HCT116 (cell line): ENCODE measurements around the gene LAMB4. TPM values are rescaled to one million over a fixed set of nuclear protein-coding genes. Genes with fewer than 3 reads are reported as not detected.

Experiments used
- ATAC-seq: fragments of 200-7000 bp; cut with Tn5 transposase; 2 replicates; pipeline ENCODE4 v1.9.1; 2020; ENCODE audit warnings: mild to moderate bottlenecking, moderate library complexity
- BruUV-seq: library from RNA; stranded (reverse); fragments of 400-500 nt; replicated peaks from 2 replicates; lab custom pipeline; 2021; lab: Mats Ljungman, UMichigan
- CTCF ChIA-PET: fragments of 300-600 bp; sonication (Branson Sonifier 250); formaldehyde crosslinking; loops from one replicate; lab custom pipeline; 2021; ENCODE audit warnings: antibody characterized with exemption; lab: Charles Lee
- POLR2A ChIA-PET: fragments of 300-600, 350-600 bp; sonication (Branson Sonifier 250); formaldehyde crosslinking; loops from one replicate; lab custom pipeline; 2021; ENCODE audit warnings: antibody characterized with exemption; lab: Charles Lee
- RAD21 ChIA-PET, 2 experiments: fragments of 300-600 bp; sonication (Branson Sonifier 250); formaldehyde crosslinking; loops; one replicate each; lab custom pipeline; 2023; ENCODE audit warnings: low total read pairs in 2 of 2; ENCODE audit not compliant: uncharacterized antibody in 2 of 2, unreplicated experiment in 2 of 2, low non-redundant PET in 1 of 2; lab: Charles Lee
- DNase-seq: peaks from one replicate; pipeline ENCODE4 v3.0.0-alpha.2; 2010; ENCODE audit warnings: low read depth, low spot score
- H2AFZ ChIP-seq: fragments of 200-600 bp; shearing (Covaris generic), sonication (generic); 2 replicates; pipeline ENCODE4 v1.6.1; 2017; ENCODE audit warnings: low read depth, mixed run types, mixed read lengths, antibody characterized with exemption, low read length; ENCODE audit not compliant: poor library complexity, severe bottlenecking
- H3K27ac ChIP-seq: 2 replicates; pipeline ENCODE4 v1.5.1; 2012; ENCODE audit warnings: low read depth, low read length
- H3K27me3 ChIP-seq: fragments of 200-600 bp; sonication (generic); 2 replicates; pipeline ENCODE4 v1.6.1; 2016; ENCODE audit warnings: mixed run types, low read length, mixed read lengths; ENCODE audit not compliant: insufficient read depth
- H3K36me3 ChIP-seq, 2 experiments: fragments of 200-500 bp in 1 of 2; fragments of 200-600 bp in 1 of 2; sonication (Bioruptor generic) in 1 of 2; sonication (generic) in 1 of 2; 2 replicates each; pipeline versions ENCODE4 v1.5.1 to v1.6.1; 2014 to 2016; ENCODE audit warnings: low read length in 2 of 2, inconsistent platforms in 1 of 2, mixed read lengths in 1 of 2, mixed run types in 1 of 2; ENCODE audit not compliant: insufficient read depth in 2 of 2, control insufficient read depth in 1 of 2
- H3K4me1 ChIP-seq, 2 experiments: fragments of 200-600 bp in 1 of 2; sonication (generic) in 1 of 2; 2 replicates each; pipeline versions ENCODE4 v1.5.1 to v1.6.1; 2012 to 2017; ENCODE audit warnings: low read length in 2 of 2, inconsistent platforms in 1 of 2, mild to moderate bottlenecking in 1 of 2, mixed read lengths in 1 of 2, mixed run types in 1 of 2, moderate library complexity in 1 of 2; ENCODE audit not compliant: insufficient read depth in 2 of 2, control insufficient read depth in 1 of 2
- H3K4me2 ChIP-seq: fragments of 200-600 bp; sonication (generic); 2 replicates; pipeline ENCODE4 v1.6.1; 2017; ENCODE audit warnings: mixed run types, low read length, mixed read lengths
- H3K4me3 ChIP-seq, 2 experiments: fragments of 200-600 bp in 1 of 2; sonication (generic) in 1 of 2; replicated peaks in 1 of 2; 2 replicates each; pipeline ENCODE4 v1.5.1; 2011 to 2016; ENCODE audit warnings: low read length in 2 of 2, control low read depth in 1 of 2, low read depth in 1 of 2, mild to moderate bottlenecking in 1 of 2, mixed read lengths in 1 of 2, mixed run types in 1 of 2
- H3K79me2 ChIP-seq: fragments of 200-600 bp; sonication (generic); 2 replicates; pipeline ENCODE4 v1.6.1; 2017; ENCODE audit warnings: mild to moderate bottlenecking, mixed run types, low read length, moderate library complexity, mixed read lengths; ENCODE audit not compliant: insufficient read depth
- H3K9ac ChIP-seq: fragments of 200-600 bp; sonication (generic); 2 replicates; pipeline ENCODE4 v1.6.1; 2016; ENCODE audit warnings: low read length, mixed read lengths
- H3K9me2 ChIP-seq: fragments of 200-600 bp; sonication (generic), shearing (Covaris generic); 2 replicates; pipeline ENCODE4 v1.6.1; 2017; ENCODE audit warnings: mixed run types, mild to moderate bottlenecking, moderate library complexity; ENCODE audit not compliant: insufficient read depth
- H3K9me3 ChIP-seq, 2 experiments: fragments of 200-500 bp in 1 of 2; fragments of 200-600 bp in 1 of 2; sonication (Bioruptor generic) in 1 of 2; sonication (generic) in 1 of 2; 2 replicates each; pipeline ENCODE4 v1.6.1; 2014 to 2017; ENCODE audit warnings: low read length in 2 of 2, mixed read lengths in 2 of 2, inconsistent platforms in 1 of 2, low read depth in 1 of 2, mild to moderate bottlenecking in 1 of 2, mixed run types in 1 of 2, moderate library complexity in 1 of 2; ENCODE audit not compliant: control insufficient read depth in 1 of 2, insufficient read depth in 1 of 2
- H4K20me1 ChIP-seq: fragments of 200-600 bp; sonication (generic), shearing (Covaris generic); 2 replicates; pipeline ENCODE4 v1.6.1; 2017; ENCODE audit warnings: mixed run types, mild to moderate bottlenecking, moderate library complexity; ENCODE audit not compliant: insufficient read depth
- CBX3 ChIP-seq: IDR thresholded peaks from 2 replicates; pipeline ENCODE4 v1.6.1; 2012; ENCODE audit warnings: low read depth
- CEBPB ChIP-seq: IDR thresholded peaks from 2 replicates; pipeline ENCODE4 v1.6.1; 2012; ENCODE audit warnings: low read depth
- EGR1 ChIP-seq: IDR thresholded peaks from 2 replicates; pipeline ENCODE4 v1.6.1; 2012; ENCODE audit warnings: low read depth
- ELF1 ChIP-seq: IDR thresholded peaks from 2 replicates; pipeline ENCODE4 v1.6.1; 2012; ENCODE audit warnings: low read depth, borderline replicate concordance
- EZH2 ChIP-seq: fragments of 200-600 bp; sonication (generic); IDR thresholded peaks from 2 replicates; pipeline ENCODE4 v1.6.1; 2017; ENCODE audit warnings: antibody characterized with exemption, mixed run types
- EZH2phosphoT487 ChIP-seq: fragments of 200-600 bp; IDR thresholded peaks from 2 replicates; pipeline ENCODE4 v1.6.1; 2018; ENCODE audit warnings: antibody characterized with exemption, borderline replicate concordance
- FOSL1 ChIP-seq: IDR thresholded peaks from 2 replicates; pipeline ENCODE4 v1.6.1; 2012; ENCODE audit warnings: low read depth
- JUND ChIP-seq: IDR thresholded peaks from 2 replicates; pipeline ENCODE4 v1.6.1; 2012
- MAX ChIP-seq: IDR thresholded peaks from 2 replicates; pipeline ENCODE4 v1.6.1; 2012
- POLR2A ChIP-seq: IDR thresholded peaks from 2 replicates; pipeline ENCODE4 v1.7.0; 2011; ENCODE audit warnings: borderline replicate concordance; ENCODE audit not compliant: insufficient read depth, insufficient read length; ENCODE audit errors: extremely low read depth
- POLR2AphosphoS5 ChIP-seq: IDR thresholded peaks from 2 replicates; pipeline ENCODE4 v1.6.1; 2011; ENCODE audit warnings: mild to moderate bottlenecking, low read depth, low read length, moderate library complexity
- SIN3A ChIP-seq: IDR thresholded peaks from 2 replicates; pipeline ENCODE4 v1.6.1; 2012; ENCODE audit warnings: low read depth
- TCF7L2 ChIP-seq: IDR thresholded peaks from 2 replicates; pipeline ENCODE4 v1.7.0; 2011; ENCODE audit warnings: borderline replicate concordance, inconsistent platforms; ENCODE audit not compliant: insufficient read depth, insufficient read length; ENCODE audit errors: extremely low read depth
- ZBTB33 ChIP-seq: IDR thresholded peaks from 2 replicates; pipeline ENCODE4 v1.6.1; 2011; ENCODE audit warnings: mild to moderate bottlenecking, low read length, moderate library complexity; ENCODE audit not compliant: insufficient replicate concordance; ENCODE audit errors: extremely low read depth
- ZFX ChIP-seq: fragments of 450-650 bp; IDR thresholded peaks from 2 replicates; pipeline ENCODE4 v1.6.1; 2017
- ZNF274 ChIP-seq: fragments of 200-500 bp; sonication (Bioruptor generic); IDR thresholded peaks from 2 replicates; pipeline ENCODE4 v1.6.1; 2014; ENCODE audit warnings: mild to moderate bottlenecking, low read depth, low read length, inconsistent platforms
- intact Hi-C: fragments of 100-400 bp; cut with micrococcal nuclease; formaldehyde crosslinking; loops from 2 replicates; pipeline ENCODE4 v1.10.0; 2022
- total RNA-seq: library from RNA; stranded (reverse); gene quantifications from one replicate; pipeline ENCODE4 v1.2.1, GENCODE V29; 2021; ENCODE audit not compliant: unreplicated experiment
- TF ChIP-seq, protein P1 (sequence below), 3 experiments: fragments of 200-600 bp in 1 of 3; sonication (generic) in 1 of 3; IDR thresholded peaks in 2 of 3; conservative IDR thresholded peaks in 1 of 3; 2 replicates each; pipeline ENCODE4 v1.5.1; 2012 to 2017; ENCODE audit warnings: low read depth in 2 of 3, low read length in 2 of 3, antibody characterized with exemption in 1 of 3, borderline replicate concordance in 1 of 3, control low read depth in 1 of 3, mild to moderate bottlenecking in 1 of 3, mixed read lengths in 1 of 3, mixed run types in 1 of 3, moderate library complexity in 1 of 3; ENCODE audit not compliant: insufficient read depth in 1 of 3
- TF ChIP-seq, protein P2 (sequence below): IDR thresholded peaks from 2 replicates; pipeline ENCODE4 v1.6.1; 2012

LAMB4 gene
- total RNA-seq, 1 experiment from 2014 or later = not detected

- TF ChIP-seq ZBTB33 = no peak
- no peak for TF ChIP-seq TCF7L2
- TF ChIP-seq JUND = no peak
Measured at GRCh38 chr7:108103558-108104298, 26.4 kb downstream of the LAMB4 start (continued).

- ChIA-PET POLR2A (no interaction called here), CTCF (no interaction called here), RAD21 (no interaction called here)
- Histone ChIP-seq H3K9me2 (no peaks in the 10 kb centered on the region), H2AFZ (no peak overlapping the region), H3K4me1 (no peaks in the 10 kb centered on the region), H3K36me3 (no peaks in the 10 kb centered on the region), H3K9me3 (no peaks in the 10 kb centered on the region), H3K9ac (no peak overlapping the region), H4K20me1 (no peaks in the 10 kb centered on the region), H3K27me3 (no peaks in the 10 kb centered on the region), H3K79me2 (no peaks in the 10 kb centered on the region), H3K4me3 (no peak overlapping the region), H3K4me2 (no peak overlapping the region), H3K27ac (no peak overlapping the region)
- ATAC-seq (no peak), DNase-seq (no peak)
- intact Hi-C loops = no loop called here
- no peak for TF ChIP-seq EZH2
- no peak for TF ChIP-seq POLR2A
- TF ChIP-seq EZH2phosphoT487 = no peak
- TF ChIP-seq CEBPB = no peak
- no peak for TF ChIP-seq EGR1
- TF ChIP-seq FOSL1 = no peak
- TF ChIP-seq ELF1 = no peak
- TF ChIP-seq MAX = no peak
- no peak for TF ChIP-seq ZBTB33
- no peak for TF ChIP-seq TCF7L2
- TF ChIP-seq, protein P1, sequence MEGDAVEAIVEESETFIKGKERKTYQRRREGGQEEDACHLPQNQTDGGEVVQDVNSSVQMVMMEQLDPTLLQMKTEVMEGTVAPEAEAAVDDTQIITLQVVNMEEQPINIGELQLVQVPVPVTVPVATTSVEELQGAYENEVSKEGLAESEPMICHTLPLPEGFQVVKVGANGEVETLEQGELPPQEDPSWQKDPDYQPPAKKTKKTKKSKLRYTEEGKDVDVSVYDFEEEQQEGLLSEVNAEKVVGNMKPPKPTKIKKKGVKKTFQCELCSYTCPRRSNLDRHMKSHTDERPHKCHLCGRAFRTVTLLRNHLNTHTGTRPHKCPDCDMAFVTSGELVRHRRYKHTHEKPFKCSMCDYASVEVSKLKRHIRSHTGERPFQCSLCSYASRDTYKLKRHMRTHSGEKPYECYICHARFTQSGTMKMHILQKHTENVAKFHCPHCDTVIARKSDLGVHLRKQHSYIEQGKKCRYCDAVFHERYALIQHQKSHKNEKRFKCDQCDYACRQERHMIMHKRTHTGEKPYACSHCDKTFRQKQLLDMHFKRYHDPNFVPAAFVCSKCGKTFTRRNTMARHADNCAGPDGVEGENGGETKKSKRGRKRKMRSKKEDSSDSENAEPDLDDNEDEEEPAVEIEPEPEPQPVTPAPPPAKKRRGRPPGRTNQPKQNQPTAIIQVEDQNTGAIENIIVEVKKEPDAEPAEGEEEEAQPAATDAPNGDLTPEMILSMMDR (IDR thresholded peaks at IDR 0.05 in 2 of 3, conservative IDR thresholded peaks at IDR 0.05 in 1 of 3; ENCODE audit: borderline replicate concordance in 1 of 3, insufficient read depth in 1 of 3, low read depth in 2 of 3, low read length in 2 of 3) = no peak
- TF ChIP-seq POLR2AphosphoS5 = no peak
- no peak for TF ChIP-seq ZFX
- TF ChIP-seq JUND = no peak
- TF ChIP-seq ZNF274 = no peak
- TF ChIP-seq, protein P2, sequence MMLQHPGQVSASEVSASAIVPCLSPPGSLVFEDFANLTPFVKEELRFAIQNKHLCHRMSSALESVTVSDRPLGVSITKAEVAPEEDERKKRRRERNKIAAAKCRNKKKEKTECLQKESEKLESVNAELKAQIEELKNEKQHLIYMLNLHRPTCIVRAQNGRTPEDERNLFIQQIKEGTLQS = no peak
- no peak for TF ChIP-seq SIN3A
- TF ChIP-seq CBX3 = no peak
- no TSS peak for BruUV-seq
Measured at GRCh38 chr7:108102671-108103312, 27.4 kb downstream of the LAMB4 start.
